Adrenal gland (tissue), 5 donors: ENCODE data around the gene PRR3.
"Not testable (repeated sequence)": the region's sequence is repeated elsewhere in the genome, so short reads cannot be mapped to it uniquely, and the experiment has no call there.

Experiments
- CTCF ChIP-seq, 6 experiments: fragments of 450-650 bp in 4 of 6; fragments of 200-600 bp in 2 of 6; sonication (generic) in 1 of 6; IDR thresholded peaks; 1 replicate in 5 of 6; 2 replicates in 1 of 6; pipeline versions ENCODE4 v1.5.1 to v1.8.0; 2016 to 2021; ENCODE audit warnings: antibody characterized with exemption in 6 of 6, mild to moderate bottlenecking in 2 of 6, moderate library complexity in 1 of 6
- POLR2A ChIP-seq, 2 donors: fragments of 450-650 bp; IDR thresholded peaks; one replicate each; pipeline ENCODE4 v1.6.1; 2017; ENCODE audit warnings: antibody characterized with exemption in 2 of 2, mild to moderate bottlenecking in 2 of 2, moderate library complexity in 1 of 2
- donor health status: DM: no; HTN: no; CAD: no.

GRCh38 chr6:30518505-30519145, 38.5 kb upstream of the PRR3 start:
- TF ChIP-seq POLR2A, CTCF (IDR thresholded peaks at IDR 0.05): not testable (repeated sequence)
